ENCODE results near the gene HOXD4.

The HOXD4 gene

GRCh38 chr2:176112375-176113302 lies 38.7 kb upstream of the HOXD4 start:
- H3K27me3 Mint-ChIP-seq (ENCODE audit: low read depth): peaks cover 97% of the 10 kb centered on the region
- H3K36me3 Mint-ChIP-seq (ENCODE audit: low read depth): peaks cover 59% of the 10 kb centered on the region
- H3K27ac Mint-ChIP-seq: peak overlapping the region in 2 of 3 experiments; percentile 85 to 99
- peak overlapping the region; percentile 58 to 78 (median 76) for H3K4me3 Mint-ChIP-seq
- H3K9me3 Mint-ChIP-seq: no peaks in the 10 kb centered on the region
- H3K4me1 Mint-ChIP-seq: peaks cover 25% of the 10 kb centered on the region
- no peak for TF ChIP-seq CTCF (IDR thresholded peaks at IDR 0.05; ENCODE audit: unreplicated experiment in 3 of 3)

GRCh38 chr2:176114120-176114929 lies 37.0 kb upstream of the HOXD4 start:
- peak overlapping the region; percentile 48 to 78 (median 51) for H3K4me3 Mint-ChIP-seq
- peaks cover 65% of the 10 kb centered on the region for H3K36me3 Mint-ChIP-seq (ENCODE audit: low read depth)
- H3K27ac Mint-ChIP-seq: peak overlapping the region; percentile 30 to 99 (median 81)
- H3K9me3 Mint-ChIP-seq: no peaks in the 10 kb centered on the region
- no peak for TF ChIP-seq CTCF (IDR thresholded peaks at IDR 0.05; ENCODE audit: unreplicated experiment in 3 of 3)
- H3K4me1 Mint-ChIP-seq: peaks cover 22% of the 10 kb centered on the region
- peaks cover 99% of the 10 kb centered on the region for H3K27me3 Mint-ChIP-seq (ENCODE audit: low read depth)

- no peak for TF ChIP-seq CTCF (IDR thresholded peaks at IDR 0.05; ENCODE audit: unreplicated experiment in 3 of 3)
- H3K4me1 Mint-ChIP-seq: peaks cover 25% of the 10 kb centered on the region
- peak overlapping the region in 2 of 3 experiments; percentile 75 to 99 for H3K27ac Mint-ChIP-seq
- H3K36me3 Mint-ChIP-seq (ENCODE audit: low read depth): peaks cover 62% of the 10 kb centered on the region
- no peaks in the 10 kb centered on the region for H3K9me3 Mint-ChIP-seq
- peak overlapping the region; percentile 62 to 78 (median 74) for H3K4me3 Mint-ChIP-seq
- peaks cover 98% of the 10 kb centered on the region for H3K27me3 Mint-ChIP-seq (ENCODE audit: low read depth)
Observed at GRCh38 chr2:176114930-176115625, 36.3 kb upstream of the HOXD4 start.

- Mint-ChIP-seq H3K27ac (peak within 1 kb of the TSS; percentile 73 to 99 (median 90)), H3K27me3 (ENCODE audit: low read depth) (peaks cover 98% of the 10 kb centered on the region), H3K4me3 (peak within 1 kb of the TSS; percentile 78 to 87 (median 87)), H3K9me3 (no peaks in the 10 kb centered on the region), H3K4me1 (peaks cover 33% of the 10 kb centered on the region), H3K36me3 (ENCODE audit: low read depth) (peaks cover 65% of the 10 kb centered on the region)
- peak; percentile 55 to 66 (median 58) for TF ChIP-seq CTCF (IDR thresholded peaks at IDR 0.05; ENCODE audit: unreplicated experiment in 3 of 3)
Observed at GRCh38 chr2:176115883-176116813, 35.2 kb upstream of the HOXD4 start, which contains the start of gene HOXD10. TSS of gene HOXD10 (plus strand) at chr2:176116778. CDS start at chr2:176116834, 56 bp downstream.
